H1 (cell line): ENCODE results near the gene SSC5D. TPM values are rescaled to one million over a fixed set of nuclear protein-coding genes. Genes with fewer than 3 reads are reported as not detected.
A peak's percentile ranks its signal among the peaks of the same experiment; 100 is the strongest.

Experiments
- CTCF ChIA-PET: fragments of 300-600 bp; sonication (Branson Sonifier 250); formaldehyde crosslinking; loops from one replicate; lab custom pipeline; 2021; ENCODE audit not compliant: partially characterized antibody; lab: Charles Lee
- POLR2A ChIA-PET: fragments of 300-600 bp; sonication (Branson Sonifier 250); formaldehyde crosslinking; loops from one replicate; lab custom pipeline; 2021; ENCODE audit warnings: inconsistent platforms; ENCODE audit not compliant: partially characterized antibody; lab: Charles Lee
- DNase-seq, 2 experiments: peaks; one replicate each; pipeline versions ENCODE4 v3.0.0 to v3.0.0-alpha.2; 2010 to 2022; ENCODE audit warnings: low spot score in 2 of 2, low read depth in 1 of 2, mixed read lengths in 1 of 2
- FAIRE-seq: peaks from 2 replicates; lab custom pipeline; 2011; peaks lifted over from hg19 to GRCh38; lab: Jason Lieb, UNC
- H2AFZ ChIP-seq: 2 replicates; pipeline ENCODE4 v1.8.1; 2012; ENCODE audit warnings: low read length, inconsistent platforms
- H2AK5ac ChIP-seq: 2 replicates; pipeline ENCODE4 v1.6.1; 2013; ENCODE audit warnings: low read depth, low read length
- H2BK120ac ChIP-seq: replicated peaks from 2 replicates; pipeline ENCODE3; 2013; ENCODE audit warnings: low read depth, low read length, inconsistent platforms
- H2BK12ac ChIP-seq: 2 replicates; pipeline ENCODE4 v1.6.1; 2013; ENCODE audit warnings: low read depth, low read length
- H2BK15ac ChIP-seq: 2 replicates; pipeline ENCODE4 v1.6.1; 2013; ENCODE audit warnings: low read length
- H2BK20ac ChIP-seq: 2 replicates; pipeline ENCODE4 v1.6.1; 2013; ENCODE audit warnings: low read length
- H2BK5ac ChIP-seq: 2 replicates; pipeline ENCODE4 v1.6.1; 2013; ENCODE audit warnings: low read depth, low read length
- H3K14ac ChIP-seq: 2 replicates; pipeline ENCODE4 v1.6.1; 2013; ENCODE audit warnings: inconsistent platforms; ENCODE audit not compliant: insufficient read length
- H3K18ac ChIP-seq: 2 replicates; pipeline ENCODE4 v1.6.1; 2013; ENCODE audit warnings: low read length; ENCODE audit errors: extremely low read depth
- H3K23ac ChIP-seq: 2 replicates; pipeline ENCODE4 v1.6.1; 2013; ENCODE audit warnings: inconsistent platforms; ENCODE audit not compliant: insufficient read length
- H3K23me2 ChIP-seq: 2 replicates; pipeline ENCODE4 v1.6.1; 2013; ENCODE audit warnings: low read depth, low read length
- H3K27ac ChIP-seq: 2 replicates; pipeline ENCODE4 v1.6.1; 2011; ENCODE audit warnings: low read depth, low read length, inconsistent platforms
- H3K27me3 ChIP-seq, 4 experiments: replicated peaks in 1 of 4; 1 replicate in 1 of 4; 2 replicates in 3 of 4; pipeline versions ENCODE4 v1.6.1 to v1.8.1; 2011 to 2013; ENCODE audit warnings: low read length in 3 of 4, mild to moderate bottlenecking in 3 of 4, inconsistent platforms in 2 of 4, mixed read lengths in 2 of 4, moderate library complexity in 1 of 4; ENCODE audit not compliant: control insufficient read depth in 3 of 4, insufficient read depth in 3 of 4; ENCODE audit errors: extremely low read depth in 1 of 4
- H3K36me3 ChIP-seq, 4 experiments: 2 replicates each; pipeline versions ENCODE4 v1.6.1 to v1.8.1; 2011 to 2013; ENCODE audit warnings: mild to moderate bottlenecking in 4 of 4, low read length in 3 of 4, moderate library complexity in 2 of 4, control low read depth in 1 of 4, inconsistent platforms in 1 of 4; ENCODE audit not compliant: insufficient read depth in 4 of 4, control insufficient read depth in 2 of 4
- H3K4ac ChIP-seq: replicated peaks from 2 replicates; pipeline ENCODE3; 2013; ENCODE audit warnings: low read length, low read depth, mixed read lengths, inconsistent platforms; ENCODE audit not compliant: insufficient read length
- H3K4me1 ChIP-seq, 4 experiments: replicated peaks in 1 of 4; 1 replicate in 1 of 4; 2 replicates in 3 of 4; pipeline versions ENCODE4 v1.6.1 to v1.8.1; 2011 to 2013; ENCODE audit warnings: low read length in 3 of 4, inconsistent platforms in 2 of 4, mixed read lengths in 1 of 4; ENCODE audit not compliant: insufficient read depth in 4 of 4, control insufficient read depth in 3 of 4
- H3K4me2 ChIP-seq, 2 experiments: 2 replicates each; pipeline versions ENCODE4 v1.6.1 to v1.8.1; 2011 to 2013; ENCODE audit warnings: low read depth in 2 of 2, low read length in 2 of 2, control low read depth in 1 of 2, inconsistent platforms in 1 of 2, mild to moderate bottlenecking in 1 of 2; ENCODE audit not compliant: insufficient read depth in 1 of 2
- H3K4me3 ChIP-seq, 4 experiments: fragments of 200-600, 300-600 bp in 1 of 4; sonication (generic), shearing (Covaris generic), sonication (Bioruptor Twin) in 1 of 4; 2 replicates each; pipeline versions ENCODE4 v1.5.1 to v1.8.1; 2011 to 2016; ENCODE audit warnings: low read length in 4 of 4, low read depth in 3 of 4, control low read depth in 2 of 4, inconsistent platforms in 2 of 4, mild to moderate bottlenecking in 2 of 4, mixed read lengths in 1 of 4, moderate library complexity in 1 of 4; ENCODE audit not compliant: insufficient read depth in 2 of 4; ENCODE audit errors: extremely low read depth in 1 of 4
- H3K56ac ChIP-seq: replicated peaks from 2 replicates; pipeline ENCODE3; 2013; ENCODE audit warnings: low read depth, mild to moderate bottlenecking, mixed read lengths, low read length, inconsistent platforms; ENCODE audit not compliant: insufficient read length
- H3K79me1 ChIP-seq: 2 replicates; pipeline ENCODE4 v1.6.1; 2013; ENCODE audit warnings: low read depth, low read length, control low read depth
- H3K79me2 ChIP-seq, 2 experiments: 2 replicates each; pipeline versions ENCODE4 v1.6.1 to v1.8.1; 2012 to 2013; ENCODE audit warnings: low read length in 2 of 2, mild to moderate bottlenecking in 2 of 2, inconsistent platforms in 1 of 2; ENCODE audit not compliant: insufficient read depth in 2 of 2, control insufficient read depth in 1 of 2
- H3K9ac ChIP-seq, 4 experiments: replicated peaks in 1 of 4; 1 replicate in 1 of 4; 2 replicates in 3 of 4; pipeline versions ENCODE4 v1.6.1 to v1.8.1; 2011 to 2013; ENCODE audit warnings: low read depth in 3 of 4, low read length in 3 of 4, control low read depth in 2 of 4, mild to moderate bottlenecking in 2 of 4, moderate library complexity in 2 of 4, inconsistent platforms in 1 of 4; ENCODE audit errors: extremely low read depth in 1 of 4
- H3K9me3 ChIP-seq, 2 experiments: 2 replicates each; pipeline versions ENCODE4 v1.6.1 to v1.8.1; 2012 to 2013; ENCODE audit warnings: mild to moderate bottlenecking in 2 of 2, moderate library complexity in 2 of 2, control low read depth in 1 of 2, inconsistent platforms in 1 of 2, low read depth in 1 of 2, low read length in 1 of 2, mixed read lengths in 1 of 2; ENCODE audit not compliant: insufficient read depth in 2 of 2
- H4K20me1 ChIP-seq, 2 experiments: replicated peaks in 1 of 2; 2 replicates each; pipeline versions ENCODE3 to v1.8.1; 2011 to 2013; ENCODE audit warnings: inconsistent platforms in 2 of 2, low read length in 2 of 2, mild to moderate bottlenecking in 1 of 2; ENCODE audit not compliant: insufficient read depth in 2 of 2, control insufficient read depth in 1 of 2
- H4K5ac ChIP-seq: 2 replicates; pipeline ENCODE4 v1.6.1; 2013; ENCODE audit warnings: low read length, low read depth, mixed read lengths, inconsistent platforms; ENCODE audit not compliant: insufficient read length
- H4K8ac ChIP-seq: 2 replicates; pipeline ENCODE4 v1.8.0; 2013; ENCODE audit warnings: mild to moderate bottlenecking, moderate library complexity, low read length, inconsistent platforms; ENCODE audit not compliant: insufficient read depth; ENCODE audit errors: extremely low read depth
- H4K91ac ChIP-seq: replicated peaks from 2 replicates; pipeline ENCODE3; 2013; ENCODE audit warnings: low read length, mixed read lengths, inconsistent platforms; ENCODE audit not compliant: insufficient read length
- EZH2 ChIP-seq: fragments of 200-600 bp; sonication (generic); IDR thresholded peaks from 2 replicates; pipeline ENCODE4 v1.7.1; 2012; ENCODE audit warnings: low read depth, mild to moderate bottlenecking, moderate library complexity, low read length, inconsistent platforms; ENCODE audit not compliant: severe bottlenecking
- KDM1A ChIP-seq: fragments of 200-600, 300-600 bp; sonication (generic); IDR thresholded peaks from 2 replicates; pipeline ENCODE4 v1.7.1; 2016; ENCODE audit warnings: mild to moderate bottlenecking, low read length, borderline replicate concordance
- POLR2AphosphoS5 ChIP-seq: IDR thresholded peaks from 2 replicates; pipeline ENCODE4 v1.6.1; 2011; ENCODE audit warnings: low read depth, low read length
- SP4 ChIP-seq: IDR thresholded peaks from 2 replicates; pipeline ENCODE4 v1.6.1; 2012; ENCODE audit warnings: low read length, inconsistent platforms
- SUZ12 ChIP-seq: fragments of 200-600 bp; sonication (generic); IDR thresholded peaks from 2 replicates; pipeline ENCODE4 v1.6.1; 2012; ENCODE audit warnings: mild to moderate bottlenecking, inconsistent platforms, low read length, moderate library complexity, mixed read lengths
- TAF1 ChIP-seq: IDR thresholded peaks from 2 replicates; pipeline ENCODE4 v1.6.1; 2011; ENCODE audit warnings: mild to moderate bottlenecking, low read depth, low read length
- YY1 ChIP-seq: IDR thresholded peaks from 2 replicates; pipeline ENCODE4 v1.6.1; 2011; ENCODE audit warnings: low read depth, mild to moderate bottlenecking, low read length
- WGBS, 2 experiments: shearing (Covaris generic) in 1 of 2; methylation state at CpG; one replicate each; pipeline versions ENCODE4 v1.1.6 to v1.1.7; 2013 to 2015; ENCODE audit warnings: low lambda C conversion rate in 2 of 2, mixed read lengths in 2 of 2, inconsistent platforms in 1 of 2, low coverage in 1 of 2, missing lambda C conversion rate in 1 of 2; ENCODE audit not compliant: insufficient replicate concordance in 2 of 2, insufficient coverage in 1 of 2, insufficient read length in 1 of 2; ENCODE audit errors: extremely low coverage in 1 of 2, missing lambda C conversion rate in 1 of 2; 5-methylcytosine and 5-hydroxymethylcytosine counted together
- polyA plus RNA-seq, 7 experiments: library from polyadenylated mRNA; depleted of rRNA in 3 of 7; stranded (reverse) in 5 of 7; unstranded in 2 of 7; fragments of >200 nt in 5 of 7; fragments of 200-250 nt in 2 of 7; gene quantifications; 1 replicate in 5 of 7; 2 replicates in 1 of 7; 4 replicates in 1 of 7; pipeline versions ENCODE4 v1.2.1 to v1.2.3, GENCODE V29; 2011 to 2013; ENCODE audit warnings: missing spikeins in 2 of 7, mixed read lengths in 2 of 7
- total RNA-seq: library from RNA; stranded (reverse); fragmentation: NEBNext Ultra II Directional; extraction: Animal tissue kit (Norgen Biotek cat#: 25700); gene quantifications from 2 replicates; pipeline ENCODE4 v1.2.1, GENCODE V29; 2021
- TF ChIP-seq, protein P1 (sequence below), 3 experiments: IDR thresholded peaks; 1 replicate in 2 of 3; 2 replicates in 1 of 3; pipeline versions ENCODE4 v1.5.1 to v1.6.1; 2011; ENCODE audit warnings: low read length in 3 of 3, mild to moderate bottlenecking in 3 of 3, inconsistent platforms in 2 of 3, low read depth in 1 of 3, moderate library complexity in 1 of 3; ENCODE audit not compliant: insufficient read depth in 1 of 3; ENCODE audit errors: control extremely low read depth in 1 of 3

SSC5D gene
- total and polyA plus RNA-seq, 2 of the 8 experiments (the other 6 are each of a cell fraction or from before 2014, with no cell fraction given), result 0.39 to 1.7 TPM

DNA sequence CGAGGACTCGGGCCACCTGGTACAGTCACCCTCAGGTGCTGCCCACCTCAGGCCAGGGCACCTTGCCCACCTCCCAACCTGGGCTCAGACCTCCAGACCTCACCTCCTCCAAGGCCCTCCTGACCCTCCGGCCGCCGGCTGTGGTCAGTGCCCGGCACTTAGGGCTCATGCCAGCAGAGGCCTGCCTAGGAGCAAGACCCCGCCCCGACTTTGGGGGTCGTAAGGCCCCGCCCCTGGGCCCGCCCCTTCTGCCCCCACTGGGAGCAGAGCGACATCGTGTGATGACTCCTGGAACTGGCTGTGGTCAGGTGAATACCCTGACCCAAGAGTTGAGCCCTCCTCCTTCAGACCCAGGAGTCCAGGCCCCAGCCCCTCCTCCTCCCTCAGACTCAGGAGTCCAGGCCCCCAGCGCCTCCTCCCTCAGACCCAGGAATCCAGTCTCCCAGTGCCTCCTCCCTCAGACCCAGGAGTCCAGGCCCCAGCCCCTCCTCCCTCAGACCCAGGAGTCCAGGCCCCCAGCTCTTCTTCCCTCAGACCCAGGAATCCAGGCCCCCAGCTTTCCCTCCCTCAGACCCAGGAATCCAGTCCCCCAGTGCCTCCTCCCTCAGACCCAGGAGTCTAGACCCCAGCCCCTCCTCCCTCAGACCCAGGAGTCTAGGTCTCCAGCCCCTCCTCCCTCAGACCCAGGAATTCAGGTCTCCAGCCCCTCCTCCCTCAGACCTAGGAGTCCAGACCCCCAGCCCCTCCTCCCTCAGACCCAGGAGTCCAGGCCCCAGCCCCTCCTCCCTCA is 48.9 kb downstream of the SSC5D start, which contains the start of gene SBK2:
TSS of gene SBK2 (minus strand) at position 183 of the 790 bp plus-strand sequence. CDS start 839 bp downstream, outside the sequence.
- Histone ChIP-seq H2BK5ac (peak within 1 kb of the TSS; percentile 85; the same call in 1 of the 2 replicates), H3K27ac (peak within 1 kb of the TSS; percentile 51; the same call in 1 of the 2 replicates), H2BK15ac (0 out of 2 replicates have a peak within 1 kb of the TSS, but pooled peaks have one; percentile 81), H2BK12ac (peak within 1 kb of the TSS; percentile 75; the same call in 1 of the 2 replicates), H3K36me3 (no peaks in the 10 kb centered on the region; a peak in 1 of 8 replicates), H4K8ac (no peak within 1 kb of the TSS; the same call in 1 of the 2 replicates), H3K9ac (peak within 1 kb of the TSS in 1 of 4 experiments; percentile 16; a peak in 2 of 7 replicates), H2AFZ (no peak within 1 kb of the TSS), H3K79me2 (no peaks in the 10 kb centered on the region), H3K4me3 (peak within 1 kb of the TSS; percentile 12 to 58 (median 29); a peak in 5 of 8 replicates), H4K5ac (peak within 1 kb of the TSS; percentile 78), H3K27me3 (no peaks in the 10 kb centered on the region; a peak in 2 of 7 replicates), H3K23ac (no peak within 1 kb of the TSS), H3K4me1 (peaks cover 0 to 17% (median 5%) of the 10 kb centered on the region in 4 experiments; a peak in 4 of 7 replicates), H4K20me1 (peaks cover 0 to 1% of the 10 kb centered on the region in 2 experiments), H3K18ac (peak within 1 kb of the TSS; percentile 48), H2AK5ac (no peak within 1 kb of the TSS), H2BK20ac (no peak within 1 kb of the TSS), H4K91ac (peak within 1 kb of the TSS; percentile 98), H3K9me3 (no peaks in the 10 kb centered on the region), H3K56ac (no peak within 1 kb of the TSS), H3K14ac (no peak within 1 kb of the TSS), H3K79me1 (no peaks in the 10 kb centered on the region), H3K4me2 (peak within 1 kb of the TSS; percentile 39 to 76; a peak in 3 of 4 replicates), H2BK120ac (peak within 1 kb of the TSS; percentile 78), H3K23me2 (peaks cover 4% of the 10 kb centered on the region; the same call in 1 of the 2 replicates), H3K4ac (peak within 1 kb of the TSS; percentile 94)
- DNase-seq (peak; percentile 62 to 98), FAIRE-seq (peak; percentile 55)
- 31% methylated on average over 9 of the region's 14 CpGs; no CpG with 5 or more reads in 1 of the 2 experiments for WGBS, 2 experiments
- ChIA-PET CTCF (interaction anchor here (0.7 to 1.2 kb wide), 3 partner anchors 16 to 724 kb away, joined by 3 to 4 read pairs (median 4); no protein-coding TSS in a partner anchor), POLR2A (interaction anchor here (0.6 to 1.5 kb wide), 3 partner anchors 9 to 278 kb away, joined by 3 to 4 read pairs (median 3); no protein-coding TSS in a partner anchor)
- TF ChIP-seq KDM1A (peak; percentile 77; the same call in 1 of the 2 replicates), POLR2AphosphoS5 (peak; percentile 27; the same call in 1 of the 2 replicates), YY1 (0 out of 2 replicates have a peak, but pooled peaks have one; percentile 21), SUZ12 (no peak), EZH2 (no peak), TAF1 (peak; percentile 30; the same call in 1 of the 2 replicates), SP4 (peak; percentile 90)
- TF ChIP-seq, protein P1, sequence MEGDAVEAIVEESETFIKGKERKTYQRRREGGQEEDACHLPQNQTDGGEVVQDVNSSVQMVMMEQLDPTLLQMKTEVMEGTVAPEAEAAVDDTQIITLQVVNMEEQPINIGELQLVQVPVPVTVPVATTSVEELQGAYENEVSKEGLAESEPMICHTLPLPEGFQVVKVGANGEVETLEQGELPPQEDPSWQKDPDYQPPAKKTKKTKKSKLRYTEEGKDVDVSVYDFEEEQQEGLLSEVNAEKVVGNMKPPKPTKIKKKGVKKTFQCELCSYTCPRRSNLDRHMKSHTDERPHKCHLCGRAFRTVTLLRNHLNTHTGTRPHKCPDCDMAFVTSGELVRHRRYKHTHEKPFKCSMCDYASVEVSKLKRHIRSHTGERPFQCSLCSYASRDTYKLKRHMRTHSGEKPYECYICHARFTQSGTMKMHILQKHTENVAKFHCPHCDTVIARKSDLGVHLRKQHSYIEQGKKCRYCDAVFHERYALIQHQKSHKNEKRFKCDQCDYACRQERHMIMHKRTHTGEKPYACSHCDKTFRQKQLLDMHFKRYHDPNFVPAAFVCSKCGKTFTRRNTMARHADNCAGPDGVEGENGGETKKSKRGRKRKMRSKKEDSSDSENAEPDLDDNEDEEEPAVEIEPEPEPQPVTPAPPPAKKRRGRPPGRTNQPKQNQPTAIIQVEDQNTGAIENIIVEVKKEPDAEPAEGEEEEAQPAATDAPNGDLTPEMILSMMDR (IDR thresholded peaks at IDR 0.05; ENCODE audit: control extremely low read depth in 1 of 3, insufficient read depth in 1 of 3, low read depth in 1 of 3, low read length in 3 of 3), result peak; percentile 75 to 88 (median 84)
